GM13976 (cell line): ENCODE results near the gene BICDL2.

Source experiments
- DNase-seq: peaks from one replicate; pipeline ENCODE4 v3.0.0; 2012; ENCODE audit warnings: low spot score
- in situ Hi-C: fragments of 300-500 bp; cut with MboI; formaldehyde crosslinking; loops from one replicate; pipeline ENCODE4 v1.12.0; 2022; ENCODE audit warnings: low sequenced_read_pairs, mixed read lengths, inconsistent platforms; ENCODE audit not compliant: unreplicated experiment
- TF ChIP-seq, protein P1 (sequence below): IDR thresholded peaks from 2 replicates; pipeline ENCODE4 v1.5.1; 2012; ENCODE audit warnings: borderline replicate concordance, mild to moderate bottlenecking; ENCODE audit not compliant: insufficient read depth; ENCODE audit errors: extremely low read depth, missing control alignments, control extremely low read depth

BICDL2 gene

GRCh38 chr16:3051494-3051893 lies 14.8 kb upstream of the BICDL2 start:
- DNase-seq: no peak
- in situ Hi-C loops: no loop called here

GRCh38 chr16:3051009-3051408 lies 14.3 kb upstream of the BICDL2 start:
- in situ Hi-C loops: no loop called here
- no peak for DNase-seq
- TF ChIP-seq, protein P1, sequence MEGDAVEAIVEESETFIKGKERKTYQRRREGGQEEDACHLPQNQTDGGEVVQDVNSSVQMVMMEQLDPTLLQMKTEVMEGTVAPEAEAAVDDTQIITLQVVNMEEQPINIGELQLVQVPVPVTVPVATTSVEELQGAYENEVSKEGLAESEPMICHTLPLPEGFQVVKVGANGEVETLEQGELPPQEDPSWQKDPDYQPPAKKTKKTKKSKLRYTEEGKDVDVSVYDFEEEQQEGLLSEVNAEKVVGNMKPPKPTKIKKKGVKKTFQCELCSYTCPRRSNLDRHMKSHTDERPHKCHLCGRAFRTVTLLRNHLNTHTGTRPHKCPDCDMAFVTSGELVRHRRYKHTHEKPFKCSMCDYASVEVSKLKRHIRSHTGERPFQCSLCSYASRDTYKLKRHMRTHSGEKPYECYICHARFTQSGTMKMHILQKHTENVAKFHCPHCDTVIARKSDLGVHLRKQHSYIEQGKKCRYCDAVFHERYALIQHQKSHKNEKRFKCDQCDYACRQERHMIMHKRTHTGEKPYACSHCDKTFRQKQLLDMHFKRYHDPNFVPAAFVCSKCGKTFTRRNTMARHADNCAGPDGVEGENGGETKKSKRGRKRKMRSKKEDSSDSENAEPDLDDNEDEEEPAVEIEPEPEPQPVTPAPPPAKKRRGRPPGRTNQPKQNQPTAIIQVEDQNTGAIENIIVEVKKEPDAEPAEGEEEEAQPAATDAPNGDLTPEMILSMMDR: no peak

More at GRCh38 chr16:3051494-3051893, 14.8 kb upstream of the BICDL2 start:
- TF ChIP-seq, protein P1: no peak

GRCh38 chr16:3050487-3050886 lies 13.7 kb upstream of the BICDL2 start:
- no peak for DNase-seq
- in situ Hi-C loops: no loop called here
- TF ChIP-seq, protein P1: no peak

DNA sequence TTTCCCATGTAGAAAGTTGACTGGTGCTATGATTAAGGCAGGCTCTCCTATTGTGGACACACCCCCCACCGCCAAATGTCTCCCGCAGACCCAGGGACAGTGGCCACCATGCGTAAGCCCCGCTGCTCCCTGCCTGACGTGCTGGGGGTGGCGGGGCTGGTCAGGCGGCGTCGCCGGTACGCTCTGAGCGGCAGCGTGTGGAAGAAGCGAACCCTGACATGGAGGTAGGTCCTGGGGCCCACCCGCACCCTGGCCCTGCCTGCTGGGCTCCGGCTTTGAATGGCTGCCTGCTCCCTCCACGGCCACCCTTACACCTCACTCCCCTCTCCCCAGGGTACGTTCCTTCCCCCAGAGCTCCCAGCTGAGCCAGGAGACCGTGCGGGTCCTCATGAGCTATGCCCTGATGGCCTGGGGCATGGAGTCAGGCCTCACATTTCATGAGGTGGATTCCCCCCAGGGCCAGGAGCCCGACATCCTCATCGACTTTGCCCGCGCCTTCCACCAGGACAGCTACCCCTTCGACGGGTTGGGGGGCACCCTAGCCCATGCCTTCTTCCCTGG lies 13.3 kb upstream of the BICDL2 start:
- in situ Hi-C loops: no loop called here
- peak; percentile 16 for DNase-seq
- TF ChIP-seq, protein P1: no peak

GRCh38 chr16:3047387-3047720 lies 10.6 kb upstream of the BICDL2 start:
- TF ChIP-seq, protein P1: no peak
- no peak for DNase-seq
- in situ Hi-C loops: no loop called here

DNA sequence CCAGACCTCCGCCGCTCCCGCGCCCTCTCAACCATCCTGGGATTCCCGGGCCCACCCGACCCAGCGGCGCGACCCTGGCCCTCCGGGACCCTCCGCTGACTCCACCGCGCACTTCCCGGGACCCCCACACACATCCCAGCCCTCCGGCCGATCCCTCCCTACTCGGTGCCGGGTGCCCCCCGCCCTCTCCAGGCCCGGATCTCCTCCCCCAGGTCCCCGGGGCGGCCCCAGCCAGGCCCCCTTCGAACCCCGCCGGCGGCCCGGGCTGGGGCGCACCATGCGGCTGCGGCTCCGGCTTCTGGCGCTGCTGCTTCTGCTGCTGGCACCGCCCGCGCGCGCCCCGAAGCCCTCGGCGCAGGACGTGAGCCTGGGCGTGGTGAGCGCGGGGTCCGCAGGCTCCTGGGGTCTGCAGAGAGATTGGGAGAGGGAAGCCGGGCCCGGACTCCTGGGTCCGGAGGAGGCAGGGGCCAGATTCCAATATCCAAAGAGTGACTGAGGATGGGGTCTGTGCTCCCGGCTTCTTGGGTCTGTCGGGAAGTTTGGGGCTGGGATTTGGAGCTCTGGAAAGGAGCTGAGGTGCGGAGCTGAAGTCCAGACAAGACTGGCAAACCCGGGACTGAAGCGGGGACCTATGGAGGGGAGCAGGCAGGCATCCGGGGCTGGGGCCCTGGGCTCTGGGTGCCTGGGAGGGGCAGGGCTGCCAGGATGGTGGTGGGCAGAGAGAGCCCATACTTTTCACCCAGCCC lies 10.1 kb upstream of the BICDL2 start:
- in situ Hi-C loops: no loop called here
- DNase-seq: peak; percentile 59
- TF ChIP-seq, protein P1: no peak
